ENCODE results near the gene HMCES.

DNA sequence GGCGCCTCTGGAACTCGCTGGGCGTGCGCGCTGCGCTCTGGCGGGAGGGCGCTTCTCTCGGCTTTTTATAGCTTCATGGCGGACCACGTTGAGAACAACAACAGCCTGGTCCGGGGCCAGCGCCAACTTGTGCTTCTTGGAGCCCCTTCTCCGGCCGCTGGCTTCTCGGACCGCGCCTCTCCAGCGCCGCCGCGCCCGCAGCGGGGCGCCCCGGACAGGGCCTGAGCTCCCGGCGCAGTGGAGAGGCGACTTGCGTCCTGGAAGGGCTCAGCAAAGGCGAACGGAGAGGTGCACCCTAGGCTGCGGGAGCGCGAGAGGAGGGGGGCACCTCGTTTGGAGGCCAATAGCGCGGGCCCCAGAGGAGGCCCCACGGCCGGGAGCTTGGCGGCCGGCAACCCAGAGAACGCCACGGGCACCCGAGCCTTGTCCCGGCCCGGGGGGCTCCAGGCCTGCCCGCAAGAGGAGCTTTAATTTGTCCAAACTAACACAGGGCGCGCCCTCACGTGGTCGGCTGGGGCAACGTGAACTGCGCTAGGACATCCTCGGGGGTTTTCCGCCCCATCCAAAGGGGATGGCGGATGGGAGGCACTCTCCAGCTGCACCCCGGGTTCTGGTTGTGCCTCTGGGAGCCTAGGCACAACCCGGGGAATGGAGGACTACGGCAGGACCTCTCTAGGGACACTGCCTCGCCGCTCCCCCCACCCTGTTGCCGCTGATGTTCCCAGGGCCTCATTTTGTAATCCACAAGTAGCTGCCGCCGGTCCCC, 37.8 kb downstream of the HMCES start:
- TF ChIP-seq, protein P1, sequence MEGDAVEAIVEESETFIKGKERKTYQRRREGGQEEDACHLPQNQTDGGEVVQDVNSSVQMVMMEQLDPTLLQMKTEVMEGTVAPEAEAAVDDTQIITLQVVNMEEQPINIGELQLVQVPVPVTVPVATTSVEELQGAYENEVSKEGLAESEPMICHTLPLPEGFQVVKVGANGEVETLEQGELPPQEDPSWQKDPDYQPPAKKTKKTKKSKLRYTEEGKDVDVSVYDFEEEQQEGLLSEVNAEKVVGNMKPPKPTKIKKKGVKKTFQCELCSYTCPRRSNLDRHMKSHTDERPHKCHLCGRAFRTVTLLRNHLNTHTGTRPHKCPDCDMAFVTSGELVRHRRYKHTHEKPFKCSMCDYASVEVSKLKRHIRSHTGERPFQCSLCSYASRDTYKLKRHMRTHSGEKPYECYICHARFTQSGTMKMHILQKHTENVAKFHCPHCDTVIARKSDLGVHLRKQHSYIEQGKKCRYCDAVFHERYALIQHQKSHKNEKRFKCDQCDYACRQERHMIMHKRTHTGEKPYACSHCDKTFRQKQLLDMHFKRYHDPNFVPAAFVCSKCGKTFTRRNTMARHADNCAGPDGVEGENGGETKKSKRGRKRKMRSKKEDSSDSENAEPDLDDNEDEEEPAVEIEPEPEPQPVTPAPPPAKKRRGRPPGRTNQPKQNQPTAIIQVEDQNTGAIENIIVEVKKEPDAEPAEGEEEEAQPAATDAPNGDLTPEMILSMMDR (IDR thresholded peaks at IDR 0.05): peak; percentile 21 to 77 (median 31)
- TF ChIP-seq POLR2A (IDR thresholded peaks at IDR 0.05): peak in 1 of 2 donors; percentile 98
- TF ChIP-seq POLR2AphosphoS5 (IDR thresholded peaks at IDR 0.05; ENCODE audit: insufficient read depth in 1 of 2, low read depth in 1 of 2): peak; percentile 61 to 99
